Pancreas (tissue), 10 donors: Measurements from ENCODE around the gene PCDHGB7. TPM values are rescaled to one million over a fixed set of nuclear protein-coding genes. Genes with fewer than 3 reads are reported as not detected.

Source experiments
- ATAC-seq, 4 donors: fragments of 200-7000 bp; cut with Tn5 transposase; one replicate each; pipeline versions ENCODE4 v1.8.0 to v1.9.1; 2020; ENCODE audit warnings: mild to moderate bottlenecking in 4 of 4, moderate library complexity in 4 of 4
- DNase-seq, 6 donors: peaks; one replicate each; pipeline ENCODE4 v3.0.0-alpha.2; 2020
- FAIRE-seq: peaks from 2 replicates; lab custom pipeline; 2012; peaks lifted over from hg19 to GRCh38; lab: Jason Lieb, UNC
- H3K27ac ChIP-seq, 4 donors: fragments of 200-600 bp; sonication (generic); 1 replicate in 3 of 4; 2 replicates in 1 of 4; pipeline versions ENCODE4 v1.5.0 to v1.8.0; 2020
- H3K27me3 ChIP-seq, 4 donors: fragments of 200-600 bp; one replicate each; pipeline ENCODE4 v1.8.0; 2021
- H3K36me3 ChIP-seq, 3 donors: fragments of 200-600 bp; sonication (generic) in 1 of 3; one replicate each; pipeline versions ENCODE4 v1.5.0 to v1.8.0; 2020 to 2021
- H3K4me1 ChIP-seq, 3 donors: fragments of 200-600 bp; one replicate each; pipeline ENCODE4 v1.8.0; 2021
- H3K4me3 ChIP-seq, 4 donors: fragments of 200-600 bp; sonication (generic) in 2 of 4; one replicate each; pipeline versions ENCODE4 v1.5.0 to v1.8.0; 2020 to 2021
- H3K9me3 ChIP-seq, 4 donors: fragments of 200-600 bp; one replicate each; pipeline ENCODE4 v1.8.0; 2021
- WGBS, 2 donors: extraction: QIAGEN DNeasy Blood & Tissue Kit; methylation state at CpG; one replicate each; pipeline ENCODE4 v1.1.7; 2013; 5-methylcytosine and 5-hydroxymethylcytosine counted together
- intact Hi-C, 3 donors: fragments of 100-400 bp; cut with DNase I; formaldehyde crosslinking; loops; one replicate each; pipeline versions ENCODE4 v1.11.1 to v1.14.2; 2022
- polyA plus RNA-seq, 2 donors: library from polyadenylated mRNA; stranded (reverse); fragments of 200-250 nt; gene quantifications; one replicate each; pipeline ENCODE4 v1.2.3, GENCODE V29; 2013
- total RNA-seq, 6 donors: library from RNA; stranded (reverse); fragmentation: NEBNext Ultra II Directional in 4 of 6; extraction: Animal tissue kit (Norgen Biotek cat#: 25700) in 4 of 6; gene quantifications; one replicate each; pipeline versions ENCODE4 v1.2.1 to v1.2.4, GENCODE V29; 2021 to 2023
- TF ChIP-seq, protein P1 (sequence below), 4 donors: fragments of 200-600 bp; sonication (generic) in 3 of 4; IDR thresholded peaks; one replicate each; pipeline versions ENCODE4 v1.5.0 to v1.8.0; 2021; ENCODE audit warnings: antibody characterized with exemption in 4 of 4
- donor health status: healthy with polysubstance abuse.
- donor health status: DM: no; HTN: no; CAD: no; lungs with moderate emphysema.
- donor health status: DM: no; HTN: no; CAD: no.
- donor health status: control.
- donor health status: control.
- donor health status: Bipolar disorder and iron deficiency.
- donor health status: DM: yes; HTN: yes; CAD: no.
- donor health status: DM: no; HTN: no; CAD: no.
- donor health status: DM: no; HTN: no; CAD: no.
- donor health status: DM: yes; HTN: yes; CAD: no.

PCDHGB7 gene
- total and polyA plus RNA-seq, 8 donors: 1.0 to 5.6 (median 3.7) TPM

- WGBS, 2 donors: 92 to 94% methylated on average over 9 of the region's 9 CpGs
Observed at GRCh38 chr5:141440341-141440740, 22.9 kb downstream of the PCDHGB7 start.

GRCh38 chr5:141441571-141442170, 24.2 kb downstream of the PCDHGB7 start:
- ATAC-seq (no peak), FAIRE-seq (no peak), DNase-seq (peak in 1 of 6 donors; percentile 32)
- TF ChIP-seq, protein P1, sequence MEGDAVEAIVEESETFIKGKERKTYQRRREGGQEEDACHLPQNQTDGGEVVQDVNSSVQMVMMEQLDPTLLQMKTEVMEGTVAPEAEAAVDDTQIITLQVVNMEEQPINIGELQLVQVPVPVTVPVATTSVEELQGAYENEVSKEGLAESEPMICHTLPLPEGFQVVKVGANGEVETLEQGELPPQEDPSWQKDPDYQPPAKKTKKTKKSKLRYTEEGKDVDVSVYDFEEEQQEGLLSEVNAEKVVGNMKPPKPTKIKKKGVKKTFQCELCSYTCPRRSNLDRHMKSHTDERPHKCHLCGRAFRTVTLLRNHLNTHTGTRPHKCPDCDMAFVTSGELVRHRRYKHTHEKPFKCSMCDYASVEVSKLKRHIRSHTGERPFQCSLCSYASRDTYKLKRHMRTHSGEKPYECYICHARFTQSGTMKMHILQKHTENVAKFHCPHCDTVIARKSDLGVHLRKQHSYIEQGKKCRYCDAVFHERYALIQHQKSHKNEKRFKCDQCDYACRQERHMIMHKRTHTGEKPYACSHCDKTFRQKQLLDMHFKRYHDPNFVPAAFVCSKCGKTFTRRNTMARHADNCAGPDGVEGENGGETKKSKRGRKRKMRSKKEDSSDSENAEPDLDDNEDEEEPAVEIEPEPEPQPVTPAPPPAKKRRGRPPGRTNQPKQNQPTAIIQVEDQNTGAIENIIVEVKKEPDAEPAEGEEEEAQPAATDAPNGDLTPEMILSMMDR (IDR thresholded peaks at IDR 0.05): no peak
- Histone ChIP-seq H3K4me3 (no peak overlapping the region), H3K27ac (no peak overlapping the region), H3K9me3 (no peaks in the 10 kb centered on the region), H3K27me3 (no peaks in the 10 kb centered on the region), H3K4me1 (no peaks in the 10 kb centered on the region), H3K36me3 (no peaks in the 10 kb centered on the region)
- intact Hi-C loops: no loop called here
- 39 to 45% methylated on average over 50 of the region's 50 CpGs for WGBS, 2 donors

More at GRCh38 chr5:141440341-141440740, 22.9 kb downstream of the PCDHGB7 start:
- Histone ChIP-seq H3K27ac (no peak overlapping the region), H3K27me3 (no peaks in the 10 kb centered on the region), H3K9me3 (no peaks in the 10 kb centered on the region), H3K36me3 (no peaks in the 10 kb centered on the region), H3K4me3 (no peak overlapping the region), H3K4me1 (no peaks in the 10 kb centered on the region)
- ATAC-seq: no peak
- FAIRE-seq: no peak
- intact Hi-C loops: no loop called here
- TF ChIP-seq, protein P1 (IDR thresholded peaks at IDR 0.05): no peak
- no peak for DNase-seq

DNA sequence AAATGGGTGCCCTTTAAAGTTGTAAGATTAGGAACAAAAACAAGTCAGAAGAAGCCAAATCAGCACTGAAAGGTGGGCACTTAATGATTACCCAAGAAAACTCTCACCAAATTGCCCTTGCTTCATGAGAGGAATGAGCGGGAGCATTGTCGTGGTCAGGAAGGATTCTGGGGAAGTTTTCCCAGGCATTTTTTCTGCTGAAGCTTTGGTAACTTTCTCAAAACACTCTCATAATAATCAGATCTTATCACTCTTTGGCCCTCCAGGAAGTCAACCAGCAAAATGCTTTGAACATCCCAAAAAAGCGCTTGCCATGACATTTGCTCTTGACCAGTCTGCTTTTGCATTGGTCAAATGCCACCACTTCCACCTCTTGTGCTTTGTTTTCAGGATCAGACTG, 47.9 kb downstream of the PCDHGB7 start:
- Histone ChIP-seq H3K9me3 (no peaks in the 10 kb centered on the region), H3K36me3 (no peaks in the 10 kb centered on the region), H3K27me3 (no peaks in the 10 kb centered on the region), H3K27ac (no peak overlapping the region), H3K4me3 (no peak overlapping the region), H3K4me1 (no peaks in the 10 kb centered on the region)
- no peak for FAIRE-seq
- no peak for ATAC-seq
- TF ChIP-seq, protein P1 (IDR thresholded peaks at IDR 0.05): no peak
- WGBS, 2 donors: 99 to 100% methylated on average over 3 of the region's 3 CpGs
- intact Hi-C loops: no loop called here
- DNase-seq: no peak

Other genes with a start within 250 kb of the PCDHGB7 start
Only the 30 nearest of the 37 such genes appear.
- 1 to 10 TPM; 2.1 to 9.0 (median 4.9) TPM for gene PCDHB11, start 218.1 kb upstream of the PCDHGB7 start, total RNA-seq
- gene PCDHB11, start 218.1 kb upstream of the PCDHGB7 start, polyA plus RNA-seq: 1 to 10 TPM in 1 of 2 donors, under 1 TPM in 1; 0.72 to 2.3 TPM
- gene PCDHB12, start 209.0 kb upstream of the PCDHGB7 start, total RNA-seq: 1 to 10 TPM; 1.3 to 2.5 (median 1.5) TPM
- gene PCDHB12, start 209.0 kb upstream of the PCDHGB7 start, polyA plus RNA-seq: 1 to 10 TPM in 1 of 2 donors, under 1 TPM in 1; 0.46 to 1.3 TPM
- 1 to 10 TPM; 2.4 to 3.3 (median 3.0) TPM for gene PCDHB13, start 203.8 kb upstream of the PCDHGB7 start, total RNA-seq
- gene PCDHB13, start 203.8 kb upstream of the PCDHGB7 start, polyA plus RNA-seq: 1 to 10 TPM; 1.2 to 1.9 TPM
- gene PCDHB14, start 194.3 kb upstream of the PCDHGB7 start, total RNA-seq: 1 to 10 TPM; 1.9 to 2.7 (median 2.1) TPM
- gene PCDHB14, start 194.3 kb upstream of the PCDHGB7 start, polyA plus RNA-seq: 1 to 10 TPM; 2.8 to 2.9 TPM
- 1 to 10 TPM; 1.7 to 2.6 (median 2.4) TPM for gene PCDHB15, start 172.3 kb upstream of the PCDHGB7 start, total RNA-seq
- gene PCDHB15, start 172.3 kb upstream of the PCDHGB7 start, polyA plus RNA-seq: 1 to 10 TPM; 1.8 to 2.8 TPM
- gene SLC25A2, start 113.6 kb upstream of the PCDHGB7 start, total RNA-seq: under 1 TPM in 5 of 6 donors, not detected in 1; 0.14 to 0.69 (median 0.19) TPM
- under 1 TPM in 1 of 2 donors, not detected in 1; 0.30 TPM for gene SLC25A2, start 113.6 kb upstream of the PCDHGB7 start, polyA plus RNA-seq
- 10 to 100 TPM; 17.7 to 40.2 (median 22.7) TPM for gene TAF7, start 96.9 kb upstream of the PCDHGB7 start, total RNA-seq
- gene TAF7, start 96.9 kb upstream of the PCDHGB7 start, polyA plus RNA-seq: 10 to 100 TPM; 16.6 to 47.4 TPM
- gene PCDHGA1, start 87.2 kb upstream of the PCDHGB7 start, total RNA-seq: under 1 TPM; 0.22 to 0.67 (median 0.40) TPM
- gene PCDHGA1, start 87.2 kb upstream of the PCDHGB7 start, polyA plus RNA-seq: under 1 TPM; 0.19 to 0.33 TPM
- 1 to 10 TPM in 5 of 6 donors, under 1 TPM in 1; 0.75 to 2.1 (median 1.5) TPM for gene PCDHGA2, start 78.9 kb upstream of the PCDHGB7 start, total RNA-seq
- under 1 TPM; 0.46 to 0.94 TPM for gene PCDHGA2, start 78.9 kb upstream of the PCDHGB7 start, polyA plus RNA-seq
- 1 to 10 TPM in 5 of 6 donors, under 1 TPM in 1; 0.98 to 2.4 (median 1.7) TPM for gene PCDHGA3, start 73.8 kb upstream of the PCDHGB7 start, total RNA-seq
- gene PCDHGA3, start 73.8 kb upstream of the PCDHGB7 start, polyA plus RNA-seq: under 1 TPM; 0.52 to 0.87 TPM
- 1 to 10 TPM; 1.5 to 3.2 (median 1.9) TPM for gene PCDHGB1, start 67.6 kb upstream of the PCDHGB7 start, total RNA-seq
- 1 to 10 TPM in 1 of 2 donors, under 1 TPM in 1; 0.31 to 1.1 TPM for gene PCDHGB1, start 67.6 kb upstream of the PCDHGB7 start, polyA plus RNA-seq
- 1 to 10 TPM; 1.8 to 2.9 (median 2.2) TPM for gene PCDHGA4, start 62.7 kb upstream of the PCDHGB7 start, total RNA-seq
- gene PCDHGA4, start 62.7 kb upstream of the PCDHGB7 start, polyA plus RNA-seq: 1 to 10 TPM in 1 of 2 donors, under 1 TPM in 1; 0.61 to 1.0 TPM
- gene PCDHGB2, start 57.7 kb upstream of the PCDHGB7 start, total RNA-seq: 1 to 10 TPM; 1.8 to 2.8 (median 2.2) TPM
- gene PCDHGB2, start 57.7 kb upstream of the PCDHGB7 start, polyA plus RNA-seq: 1 to 10 TPM in 1 of 2 donors, under 1 TPM in 1; 0.63 to 1.1 TPM
- 1 to 10 TPM; 1.2 to 2.1 (median 1.6) TPM for gene PCDHGA5, start 53.5 kb upstream of the PCDHGB7 start, total RNA-seq
- gene PCDHGA5, start 53.5 kb upstream of the PCDHGB7 start, polyA plus RNA-seq: 1 to 10 TPM in 1 of 2 donors, under 1 TPM in 1; 0.40 to 1.1 TPM
- gene PCDHGB3, start 47.4 kb upstream of the PCDHGB7 start, total RNA-seq: 1 to 10 TPM; 1.7 to 3.0 (median 2.3) TPM
- under 1 TPM; 0.59 to 0.99 TPM for gene PCDHGB3, start 47.4 kb upstream of the PCDHGB7 start, polyA plus RNA-seq
- gene PCDHGA6, start 43.8 kb upstream of the PCDHGB7 start, total RNA-seq: 1 to 10 TPM; 1.4 to 3.1 (median 2.0) TPM
- gene PCDHGA6, start 43.8 kb upstream of the PCDHGB7 start, polyA plus RNA-seq: 1 to 10 TPM; 1.1 to 1.4 TPM
- gene PCDHGA7, start 34.9 kb upstream of the PCDHGB7 start, total RNA-seq: 1 to 10 TPM; 1.2 to 2.0 (median 1.7) TPM
- gene PCDHGA7, start 34.9 kb upstream of the PCDHGB7 start, polyA plus RNA-seq: 1 to 10 TPM in 1 of 2 donors, under 1 TPM in 1; 0.92 to 1.3 TPM
- 1 to 10 TPM; 1.5 to 3.1 (median 1.9) TPM for gene PCDHGB4, start 30.0 kb upstream of the PCDHGB7 start, total RNA-seq
- under 1 TPM; 0.56 to 0.65 TPM for gene PCDHGB4, start 30.0 kb upstream of the PCDHGB7 start, polyA plus RNA-seq
- gene PCDHGA8, start 25.0 kb upstream of the PCDHGB7 start, total RNA-seq: 1 to 10 TPM in 2 of 6 donors, under 1 TPM in 4; 0.72 to 1.1 (median 0.91) TPM
- under 1 TPM; 0.12 to 0.49 TPM for gene PCDHGA8, start 25.0 kb upstream of the PCDHGB7 start, polyA plus RNA-seq
- gene PCDHGB5, start 19.7 kb upstream of the PCDHGB7 start, total RNA-seq: 1 to 10 TPM; 4.0 to 7.9 (median 5.4) TPM
- gene PCDHGB5, start 19.7 kb upstream of the PCDHGB7 start, polyA plus RNA-seq: 1 to 10 TPM; 1.1 to 1.4 TPM
- 1 to 10 TPM; 1.4 to 3.0 (median 2.3) TPM for gene PCDHGA9, start 14.9 kb upstream of the PCDHGB7 start, total RNA-seq
- gene PCDHGA9, start 14.9 kb upstream of the PCDHGB7 start, polyA plus RNA-seq: 1 to 10 TPM in 1 of 2 donors, under 1 TPM in 1; 0.31 to 1.3 TPM
- gene PCDHGB6, start 9.7 kb upstream of the PCDHGB7 start, total RNA-seq: 1 to 10 TPM; 1.7 to 4.0 (median 2.6) TPM
- 1 to 10 TPM in 1 of 2 donors, under 1 TPM in 1; 0.63 to 1.1 TPM for gene PCDHGB6, start 9.7 kb upstream of the PCDHGB7 start, polyA plus RNA-seq
- 1 to 10 TPM; 1.2 to 3.1 (median 2.1) TPM for gene PCDHGA10, start 4.7 kb upstream of the PCDHGB7 start, total RNA-seq
- gene PCDHGA10, start 4.7 kb upstream of the PCDHGB7 start, polyA plus RNA-seq: under 1 TPM; 0.26 to 0.95 TPM
- 1 to 10 TPM; 1.2 to 2.6 (median 1.6) TPM for gene PCDHGA11, start 3.4 kb downstream of the PCDHGB7 start, total RNA-seq
- gene PCDHGA11, start 3.4 kb downstream of the PCDHGB7 start, polyA plus RNA-seq: under 1 TPM; 0.23 to 0.99 TPM
- gene PCDHGA12, start 12.8 kb downstream of the PCDHGB7 start, total RNA-seq: 1 to 10 TPM; 1.2 to 2.3 (median 1.6) TPM
- gene PCDHGA12, start 12.8 kb downstream of the PCDHGB7 start, polyA plus RNA-seq: 1 to 10 TPM in 1 of 2 donors, under 1 TPM in 1; 0.33 to 1.2 TPM
- gene PCDHGC3, start 58.3 kb downstream of the PCDHGB7 start, total RNA-seq: 10 to 100 TPM in 5 of 6 donors, 1 to 10 TPM in 1; 9.1 to 25.3 (median 16.7) TPM
- gene PCDHGC3, start 58.3 kb downstream of the PCDHGB7 start, polyA plus RNA-seq: 10 to 100 TPM; 20.0 to 23.1 TPM
- gene PCDHGC4, start 67.4 kb downstream of the PCDHGB7 start, total RNA-seq: 1 to 10 TPM in 3 of 6 donors, under 1 TPM in 3; 0.41 to 1.4 (median 0.91) TPM
- under 1 TPM; 0.35 to 0.65 TPM for gene PCDHGC4, start 67.4 kb downstream of the PCDHGB7 start, polyA plus RNA-seq
- under 1 TPM; 0.17 to 0.98 (median 0.76) TPM for gene PCDHGC5, start 71.4 kb downstream of the PCDHGB7 start, total RNA-seq
- under 1 TPM; 0.09 to 0.61 TPM for gene PCDHGC5, start 71.4 kb downstream of the PCDHGB7 start, polyA plus RNA-seq
- 10 to 100 TPM; 41.1 to 72.7 (median 61.0) TPM for gene DIAPH1, start 201.3 kb downstream of the PCDHGB7 start, total RNA-seq
- 10 to 100 TPM; 28.9 to 41.2 TPM for gene DIAPH1, start 201.3 kb downstream of the PCDHGB7 start, polyA plus RNA-seq
- 10 to 100 TPM; 17.8 to 28.5 (median 26.0) TPM for gene HDAC3, start 219.2 kb downstream of the PCDHGB7 start, total RNA-seq
- gene HDAC3, start 219.2 kb downstream of the PCDHGB7 start, polyA plus RNA-seq: 10 to 100 TPM; 30.5 to 68.9 TPM